ENCODE measurements around the gene TTLL10. TPM values are rescaled to one million over a fixed set of nuclear protein-coding genes. Genes with fewer than 3 reads are reported as not detected.

The TTLL10 gene
- total and polyA plus RNA-seq, 2 of the 4 experiments (the other 2 are of a cell fraction): not detected

DNA sequence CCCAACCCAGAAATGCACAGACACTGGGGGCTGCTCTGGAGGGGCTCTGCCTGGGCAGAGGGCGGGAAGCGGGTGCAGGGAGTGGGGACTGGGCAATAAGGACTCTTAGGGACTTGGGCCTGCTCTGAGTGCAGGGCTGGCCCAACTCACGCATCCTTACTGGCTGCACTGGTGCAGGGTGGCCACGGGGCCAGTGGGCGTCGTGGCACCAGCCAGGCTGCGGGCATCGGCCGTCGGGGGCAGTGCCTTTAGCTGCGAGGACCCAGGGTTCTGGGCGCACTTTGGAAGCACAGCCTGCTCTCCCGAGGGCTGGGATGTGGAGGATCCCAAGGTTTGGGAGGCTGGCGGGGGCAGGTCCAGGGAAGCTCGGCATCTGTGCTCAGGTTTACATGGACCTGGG lies 27.1 kb upstream of the TTLL10 start:
- Histone ChIP-seq H2BK5ac (ENCODE audit: low read depth, low read length, poor library complexity, severe bottlenecking) (no peak overlapping the region), H3K79me1 (ENCODE audit: low read depth in 1 of 2, low read length in 2 of 2) (no peaks in the 10 kb centered on the region), H4K91ac (ENCODE audit: insufficient read depth, low read depth, low read length) (no peak overlapping the region), H2AK9ac (replicated peaks; ENCODE audit: low read depth, low read length, poor library complexity) (peak overlapping the region; percentile 1), H3K27me3 (ENCODE audit: control insufficient read depth, insufficient read depth, low read length) (peaks cover 10% of the 10 kb centered on the region; the same call in 1 of the 2 replicates), H3K4me3 (ENCODE audit: insufficient read depth, low read depth, low read length) (no peak overlapping the region), H4K8ac (ENCODE audit: low read depth in 2 of 2, low read length in 2 of 2) (no peak overlapping the region), H3K18ac (ENCODE audit: low read depth, low read length) (no peak overlapping the region), H3K23ac (ENCODE audit: low read depth, low read length) (no peak overlapping the region), H2AFZ (replicated peaks; ENCODE audit: low read length, poor library complexity) (no peak overlapping the region), H3K56ac (ENCODE audit: extremely low read depth, insufficient read depth, low read length) (no peak overlapping the region), H3K9me3 (ENCODE audit: control insufficient read depth, insufficient read depth, low read length) (0 out of 2 replicates have a peak, but pooled peaks cover 2% of the 10 kb centered on the region), H2BK120ac (ENCODE audit: low read depth, low read length) (no peak overlapping the region), H3K4me1 (ENCODE audit: control insufficient read depth, insufficient read depth, low read length) (no peaks in the 10 kb centered on the region), H2BK15ac (ENCODE audit: low read depth, low read length) (no peak overlapping the region), H3K36me3 (ENCODE audit: control insufficient read depth, insufficient read depth, low read length) (no peaks in the 10 kb centered on the region), H3K9me1 (ENCODE audit: insufficient read depth, low read length) (no peaks in the 10 kb centered on the region), H3K4me2 (ENCODE audit: low read depth, low read length) (no peak overlapping the region), H4K5ac (ENCODE audit: low read depth, low read length) (no peak overlapping the region), H3K4ac (ENCODE audit: low read depth, low read length) (no peak overlapping the region), H4K20me1 (ENCODE audit: insufficient read depth, low read length) (no peaks in the 10 kb centered on the region), H3K27ac (ENCODE audit: insufficient read depth, low read length) (no peak overlapping the region), H2BK20ac (ENCODE audit: low read depth, low read length) (no peak overlapping the region), H2AK5ac (ENCODE audit: low read depth, low read length) (no peak overlapping the region), H3K9ac (ENCODE audit: low read depth, low read length) (no peak overlapping the region), H3K14ac (replicated peaks; ENCODE audit: low read depth, low read length) (no peak overlapping the region)
- DNase-seq: no peak
- no peak for ATAC-seq (ENCODE audit: low read depth)
- ChIA-PET POLR2A (ENCODE audit: unreplicated experiment) (no interaction called here), CTCF (no interaction called here)
- 83% methylated on average over 10 of the region's 15 CpGs; no CpG with 5 or more reads in 1 of the 2 experiments for WGBS, 2 experiments (ENCODE audit: extremely low coverage in 2 of 2, insufficient read length in 1 of 2)
- TF ChIP-seq RCOR1 (IDR thresholded peaks at IDR 0.05; ENCODE audit: insufficient replicate concordance, low read length): no peak
- no peak for TF ChIP-seq FOS (IDR thresholded peaks at IDR 0.05; ENCODE audit: low read depth, low read length)
- TF ChIP-seq RAD21 (IDR thresholded peaks at IDR 0.05; ENCODE audit: low read length): no peak
- TF ChIP-seq CHD1 (IDR thresholded peaks at IDR 0.05; ENCODE audit: low read depth, low read length): no peak
- TF ChIP-seq, protein P1, sequence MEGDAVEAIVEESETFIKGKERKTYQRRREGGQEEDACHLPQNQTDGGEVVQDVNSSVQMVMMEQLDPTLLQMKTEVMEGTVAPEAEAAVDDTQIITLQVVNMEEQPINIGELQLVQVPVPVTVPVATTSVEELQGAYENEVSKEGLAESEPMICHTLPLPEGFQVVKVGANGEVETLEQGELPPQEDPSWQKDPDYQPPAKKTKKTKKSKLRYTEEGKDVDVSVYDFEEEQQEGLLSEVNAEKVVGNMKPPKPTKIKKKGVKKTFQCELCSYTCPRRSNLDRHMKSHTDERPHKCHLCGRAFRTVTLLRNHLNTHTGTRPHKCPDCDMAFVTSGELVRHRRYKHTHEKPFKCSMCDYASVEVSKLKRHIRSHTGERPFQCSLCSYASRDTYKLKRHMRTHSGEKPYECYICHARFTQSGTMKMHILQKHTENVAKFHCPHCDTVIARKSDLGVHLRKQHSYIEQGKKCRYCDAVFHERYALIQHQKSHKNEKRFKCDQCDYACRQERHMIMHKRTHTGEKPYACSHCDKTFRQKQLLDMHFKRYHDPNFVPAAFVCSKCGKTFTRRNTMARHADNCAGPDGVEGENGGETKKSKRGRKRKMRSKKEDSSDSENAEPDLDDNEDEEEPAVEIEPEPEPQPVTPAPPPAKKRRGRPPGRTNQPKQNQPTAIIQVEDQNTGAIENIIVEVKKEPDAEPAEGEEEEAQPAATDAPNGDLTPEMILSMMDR (conservative IDR thresholded peaks at IDR 0.05; ENCODE audit: low read depth, low read length): no peak
- TF ChIP-seq, protein P2, sequence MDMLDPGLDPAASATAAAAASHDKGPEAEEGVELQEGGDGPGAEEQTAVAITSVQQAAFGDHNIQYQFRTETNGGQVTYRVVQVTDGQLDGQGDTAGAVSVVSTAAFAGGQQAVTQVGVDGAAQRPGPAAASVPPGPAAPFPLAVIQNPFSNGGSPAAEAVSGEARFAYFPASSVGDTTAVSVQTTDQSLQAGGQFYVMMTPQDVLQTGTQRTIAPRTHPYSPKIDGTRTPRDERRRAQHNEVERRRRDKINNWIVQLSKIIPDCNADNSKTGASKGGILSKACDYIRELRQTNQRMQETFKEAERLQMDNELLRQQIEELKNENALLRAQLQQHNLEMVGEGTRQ (IDR thresholded peaks at IDR 0.05; ENCODE audit: low read depth, low read length): no peak
- TF ChIP-seq MAFK (IDR thresholded peaks at IDR 0.05; ENCODE audit: low read depth, low read length): no peak
- TF ChIP-seq SMC3 (IDR thresholded peaks at IDR 0.05; ENCODE audit: low read depth, low read length): no peak
- no peak for TF ChIP-seq RFX5 (IDR thresholded peaks at IDR 0.05; ENCODE audit: low read depth, low read length)
- no TSS peak for BruUV-seq (replicated peaks)
- intact Hi-C loops (cut with micrococcal nuclease) (no loop called here), in situ Hi-C loops (cut with MboI; ENCODE audit: low sequenced_read_pairs) (no loop called here), dilution Hi-C loops (cut with HindIII; ENCODE audit: low sequenced_read_pairs, unreplicated experiment) (no loop called here)
